GM18951 (cell line): ENCODE measurements around the gene RASSF8.

Experiments
- POLR2A ChIP-seq: IDR thresholded peaks from 4 replicates; pipeline ENCODE4 v1.6.1; 2011; ENCODE audit warnings: mild to moderate bottlenecking; ENCODE audit not compliant: insufficient read length, insufficient read depth; ENCODE audit errors: extremely low read depth
- in situ Hi-C: fragments of 300-500 bp; cut with MboI; formaldehyde crosslinking; loops from one replicate; pipeline ENCODE4 v1.12.0; 2022; ENCODE audit warnings: low sequenced_read_pairs, mixed read lengths, inconsistent platforms; ENCODE audit not compliant: unreplicated experiment

Gene RASSF8

DNA sequence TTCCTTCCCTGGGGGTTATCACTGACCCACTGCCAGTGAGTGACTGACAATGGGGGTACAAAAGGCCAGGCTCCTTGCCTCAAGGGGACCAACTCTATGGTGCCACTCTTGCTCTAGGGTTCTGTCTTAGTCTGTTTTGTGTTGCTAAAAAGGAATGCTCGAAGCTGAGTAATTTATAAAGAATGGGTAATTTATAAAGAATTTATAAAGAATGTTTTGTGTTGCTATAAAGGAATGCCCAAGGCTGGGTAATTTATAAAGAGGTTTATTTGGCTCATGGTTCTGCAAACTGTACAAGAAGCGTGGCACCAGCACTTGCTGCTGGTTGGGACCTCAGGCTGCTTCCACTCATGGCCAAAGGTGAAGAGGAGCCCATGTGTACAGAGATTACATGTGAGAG, 15.8 kb upstream of the RASSF8 start:
- no peak for TF ChIP-seq POLR2A
- in situ Hi-C loops, result no loop called here

DNA sequence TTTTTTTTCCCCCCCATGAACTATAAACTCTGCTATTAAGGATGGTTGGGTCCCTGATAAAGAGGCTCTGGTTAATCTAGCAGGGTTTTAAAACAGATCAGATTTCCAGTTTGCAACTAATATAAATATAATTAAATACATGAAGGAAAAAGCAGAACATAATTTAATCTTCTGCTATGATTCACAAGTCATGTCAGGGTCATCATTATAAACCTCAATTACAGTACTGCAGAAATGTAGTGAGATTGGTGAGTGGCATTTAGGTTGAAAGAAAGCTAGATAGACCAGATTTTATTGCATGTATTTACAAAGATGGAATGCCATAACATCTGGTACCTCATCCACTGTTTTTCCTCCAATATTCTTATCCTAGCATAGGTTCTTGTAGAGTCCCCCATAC, 14.5 kb upstream of the RASSF8 start:
- TF ChIP-seq POLR2A, result no peak
- in situ Hi-C loops, result no loop called here

DNA sequence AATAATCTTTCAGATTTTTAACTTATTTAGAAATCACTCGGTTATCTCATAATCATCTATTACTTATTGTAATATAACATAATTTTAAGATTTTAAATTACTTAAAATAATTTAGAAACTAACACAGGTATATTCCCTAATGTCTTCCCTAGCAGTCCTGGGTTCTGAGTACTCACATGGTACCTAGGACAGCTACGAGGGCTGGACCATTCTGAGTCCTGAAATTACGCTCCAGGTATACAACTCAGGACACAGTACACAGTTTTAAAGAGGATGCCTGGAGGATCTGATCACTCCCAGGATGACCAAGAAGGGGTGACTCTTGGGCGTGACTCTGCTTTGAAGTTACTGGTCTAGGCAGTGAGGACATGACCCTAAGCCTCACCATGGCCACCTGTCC, 9.1 kb upstream of the RASSF8 start:
- in situ Hi-C loops, result no loop called here
- TF ChIP-seq POLR2A, result no peak

DNA sequence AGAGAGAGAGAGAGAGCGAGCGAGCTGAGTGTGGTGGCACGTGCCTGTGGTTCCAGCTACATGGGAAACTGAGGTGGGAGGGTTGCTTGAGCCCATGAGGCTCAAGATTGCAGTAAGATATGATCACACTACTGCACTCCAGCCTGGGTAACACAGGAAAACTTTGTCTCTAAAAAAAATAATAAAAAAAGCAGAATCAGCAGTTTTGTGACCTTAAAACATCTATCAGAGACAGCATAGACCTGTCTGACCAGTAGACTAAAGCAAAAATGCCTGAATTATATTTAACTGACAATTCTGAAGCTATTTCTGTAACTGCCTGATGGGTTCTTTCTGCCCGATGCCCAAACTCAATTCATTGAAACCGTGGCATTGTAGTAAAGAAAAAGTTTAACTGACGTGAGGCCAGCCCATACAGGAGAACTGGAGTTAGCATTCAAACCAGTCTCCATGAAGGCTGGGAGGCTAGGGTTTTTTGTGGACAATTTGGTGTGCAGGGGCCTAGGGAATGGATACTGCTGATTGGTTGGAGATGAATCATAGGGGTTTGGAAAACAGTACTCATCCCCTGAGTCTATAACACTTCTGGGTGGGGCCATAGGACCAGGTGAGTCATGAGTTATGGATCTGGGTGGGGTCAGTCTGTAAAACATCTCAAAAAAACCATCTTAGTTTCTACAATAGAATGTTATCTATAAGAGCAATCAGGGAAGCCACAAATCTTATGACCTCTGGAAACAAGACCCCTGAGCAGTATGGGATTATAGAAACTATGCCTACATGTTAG, 8.0 kb upstream of the RASSF8 start:
- no peak for TF ChIP-seq POLR2A
- in situ Hi-C loops, result no loop called here

DNA sequence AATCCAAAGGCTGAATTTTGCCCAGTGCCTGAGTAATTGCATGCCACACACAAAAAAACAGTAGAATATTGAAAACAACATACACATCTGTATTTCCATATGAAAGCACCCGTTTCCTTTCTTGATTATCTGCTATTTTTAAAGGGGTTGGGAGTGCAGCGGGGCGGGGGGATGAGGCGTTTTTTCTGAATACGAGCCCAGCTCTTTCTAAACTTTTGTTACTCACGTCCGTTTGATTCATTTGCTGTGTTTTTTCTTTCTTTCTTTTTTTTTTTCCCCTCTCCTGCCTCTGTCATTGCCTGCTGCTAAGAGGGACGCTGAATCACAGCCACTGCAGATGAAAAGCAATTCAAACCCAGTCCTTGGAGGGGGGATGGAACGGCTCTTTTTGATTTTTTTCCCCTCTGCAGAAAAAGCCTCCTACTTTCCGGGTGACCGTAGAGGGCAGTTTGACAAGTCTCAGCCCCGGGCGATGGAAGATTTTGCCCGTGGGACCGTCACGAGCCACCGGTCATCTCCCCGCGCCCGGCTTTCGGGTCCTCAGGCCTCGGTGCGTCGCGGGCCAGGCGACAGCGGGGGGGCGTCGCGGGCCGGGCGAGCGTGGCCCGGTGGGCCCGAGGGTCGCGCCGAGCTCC, 572 bp upstream of the RASSF8 start:
- in situ Hi-C loops, result no loop called here
- no peak for TF ChIP-seq POLR2A

DNA sequence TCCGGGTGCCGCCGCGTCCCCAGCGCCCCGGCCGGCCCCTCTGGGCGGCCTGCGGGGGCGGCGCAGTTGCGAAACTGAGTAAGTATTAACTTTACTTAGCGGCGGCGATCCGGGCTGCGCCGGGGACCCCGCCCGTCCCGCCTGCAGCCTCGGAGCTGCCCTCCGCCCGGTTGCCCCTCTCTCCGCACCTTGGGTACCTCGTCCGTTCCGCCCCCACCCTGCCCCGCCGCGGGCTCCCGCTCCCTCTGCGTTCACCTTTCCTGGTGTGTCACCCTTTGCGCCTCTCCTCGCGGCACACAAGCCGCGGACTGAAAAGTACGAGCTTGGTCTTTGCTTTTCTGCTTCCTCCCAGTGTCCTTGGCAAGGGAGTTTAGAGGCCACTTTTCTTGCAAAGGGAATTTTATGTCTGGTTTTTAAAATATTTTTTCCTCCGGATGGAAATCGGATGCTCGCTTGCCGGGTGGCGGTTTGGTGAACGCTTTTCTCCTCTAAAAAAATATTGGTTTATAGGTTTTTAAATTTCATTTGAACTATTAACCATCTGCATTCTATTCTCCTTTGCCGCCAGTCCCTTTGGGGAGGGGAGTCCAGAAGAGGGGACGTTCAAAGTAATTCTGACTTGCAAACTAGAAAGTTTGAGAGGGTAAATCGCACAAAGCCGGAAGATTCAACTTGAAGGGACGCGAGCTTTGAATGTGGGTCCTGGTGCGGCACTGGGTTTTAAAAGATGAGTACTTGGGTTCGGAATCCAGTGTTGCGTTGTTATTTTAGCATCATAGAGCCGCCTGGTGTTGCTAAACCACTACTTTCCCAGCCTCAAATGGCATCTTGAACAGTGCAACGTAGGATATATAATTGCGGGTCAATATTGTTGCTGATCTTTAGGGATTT, 834 bp downstream of the RASSF8 start:
- in situ Hi-C loops, result no loop called here
- TF ChIP-seq POLR2A, result no peak

DNA sequence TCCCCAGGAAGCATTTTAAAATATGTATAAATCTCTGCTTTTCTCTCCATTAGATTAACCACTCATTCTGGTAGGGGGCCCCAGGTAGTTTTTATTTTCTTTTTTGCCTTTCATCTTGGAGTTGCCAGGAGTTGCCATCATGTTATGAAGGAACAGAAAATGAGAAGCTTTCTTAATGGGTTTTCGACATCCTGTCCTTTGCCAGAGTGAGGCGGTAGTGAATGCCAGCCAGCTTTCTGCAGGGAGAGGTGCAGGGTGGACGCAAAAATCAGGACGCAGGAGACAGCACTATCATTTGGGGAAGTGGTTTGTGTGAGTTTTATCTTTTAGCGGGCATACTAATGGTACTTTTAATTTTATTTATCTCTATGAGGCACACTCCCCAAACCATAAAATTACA, 1.7 kb downstream of the RASSF8 start:
- in situ Hi-C loops, result no loop called here
- no peak for TF ChIP-seq POLR2A

DNA sequence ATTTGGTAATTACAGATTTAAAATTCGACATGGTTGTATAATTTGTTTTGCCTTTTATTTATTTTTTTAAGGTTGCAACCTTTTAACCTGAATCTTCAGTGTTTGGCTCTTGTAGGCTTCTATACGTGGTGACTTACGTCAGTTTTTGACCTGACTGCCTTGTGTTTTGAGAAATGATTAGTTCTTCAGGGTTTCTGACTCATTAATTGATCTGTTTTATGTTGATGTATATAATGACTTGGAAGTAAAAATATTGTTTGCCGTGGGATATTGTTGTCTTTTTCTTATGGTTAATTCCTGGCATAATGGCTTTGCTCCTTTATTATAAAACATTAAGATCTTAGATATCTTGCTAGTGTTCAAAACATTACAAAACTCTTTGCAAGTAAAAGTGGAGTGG, 2.5 kb downstream of the RASSF8 start:
- no peak for TF ChIP-seq POLR2A
- in situ Hi-C loops, result no loop called here

DNA sequence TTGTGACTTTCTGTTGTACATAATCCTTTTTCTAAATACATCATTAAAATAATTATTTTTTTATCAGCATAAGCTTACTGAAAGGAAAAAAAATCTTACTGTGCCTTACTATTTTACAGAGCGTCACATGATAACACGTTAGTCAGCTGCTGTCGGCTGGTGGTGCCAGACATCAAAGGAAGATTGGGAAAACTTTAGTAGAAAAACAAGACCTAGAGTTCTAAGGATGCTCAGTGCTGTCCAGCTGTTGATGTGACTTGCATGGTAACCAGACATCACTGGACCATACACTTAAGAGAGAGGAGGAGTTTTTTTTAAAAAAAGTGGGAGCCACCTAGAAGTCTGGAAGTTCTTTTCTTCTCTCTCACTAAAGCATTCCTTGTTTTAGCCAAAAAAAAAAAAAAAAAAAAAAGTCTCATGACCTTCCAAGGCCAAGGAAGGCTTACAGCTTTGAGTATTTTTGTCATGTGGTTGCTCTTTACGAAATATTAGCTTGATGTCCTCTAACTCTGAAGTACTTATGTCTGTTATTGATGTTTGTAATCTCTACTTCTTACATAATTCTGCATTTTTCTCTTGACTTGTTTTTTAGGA, 4.5 kb downstream of the RASSF8 start:
- no peak for TF ChIP-seq POLR2A
- in situ Hi-C loops, result no loop called here

DNA sequence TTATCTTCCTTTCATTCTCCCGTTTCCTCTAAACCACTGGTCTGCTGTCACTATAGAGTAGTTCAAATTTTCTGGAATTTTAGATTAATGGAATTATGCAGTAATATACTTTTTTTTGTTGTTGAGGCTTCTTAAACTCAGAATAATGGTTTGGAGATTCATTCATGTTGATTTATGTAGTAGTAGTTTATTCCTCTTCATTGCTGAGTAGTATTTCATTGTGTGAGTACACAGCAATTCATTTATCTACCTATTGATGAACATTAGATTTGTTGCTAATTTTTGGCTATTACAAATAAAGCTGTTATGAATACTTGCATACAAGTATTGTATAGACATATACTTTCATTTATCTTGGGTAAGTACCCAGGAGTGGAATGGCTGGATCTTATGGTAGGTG, 7.2 kb downstream of the RASSF8 start:
- in situ Hi-C loops, result no loop called here
- TF ChIP-seq POLR2A, result no peak

DNA sequence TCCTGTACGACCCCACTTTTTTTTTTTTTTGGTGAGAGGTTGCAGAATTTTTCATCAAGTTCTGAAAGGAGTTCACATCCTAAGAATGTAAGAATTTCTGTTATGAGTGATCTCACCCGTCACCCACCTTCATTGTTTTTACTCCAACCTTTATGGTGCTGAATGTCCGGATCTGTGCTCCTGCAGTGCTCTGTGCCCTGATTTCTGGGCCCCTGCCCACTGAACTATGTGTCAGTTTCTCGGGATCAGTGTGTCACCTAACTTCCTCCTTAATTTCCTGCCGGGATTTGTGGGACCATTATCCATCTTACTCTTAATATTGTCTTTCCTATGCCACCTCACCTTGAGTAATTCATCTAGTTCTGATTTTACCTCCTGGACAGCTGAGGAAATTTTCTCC, 11.6 kb downstream of the RASSF8 start:
- in situ Hi-C loops, result no loop called here
- no peak for TF ChIP-seq POLR2A

DNA sequence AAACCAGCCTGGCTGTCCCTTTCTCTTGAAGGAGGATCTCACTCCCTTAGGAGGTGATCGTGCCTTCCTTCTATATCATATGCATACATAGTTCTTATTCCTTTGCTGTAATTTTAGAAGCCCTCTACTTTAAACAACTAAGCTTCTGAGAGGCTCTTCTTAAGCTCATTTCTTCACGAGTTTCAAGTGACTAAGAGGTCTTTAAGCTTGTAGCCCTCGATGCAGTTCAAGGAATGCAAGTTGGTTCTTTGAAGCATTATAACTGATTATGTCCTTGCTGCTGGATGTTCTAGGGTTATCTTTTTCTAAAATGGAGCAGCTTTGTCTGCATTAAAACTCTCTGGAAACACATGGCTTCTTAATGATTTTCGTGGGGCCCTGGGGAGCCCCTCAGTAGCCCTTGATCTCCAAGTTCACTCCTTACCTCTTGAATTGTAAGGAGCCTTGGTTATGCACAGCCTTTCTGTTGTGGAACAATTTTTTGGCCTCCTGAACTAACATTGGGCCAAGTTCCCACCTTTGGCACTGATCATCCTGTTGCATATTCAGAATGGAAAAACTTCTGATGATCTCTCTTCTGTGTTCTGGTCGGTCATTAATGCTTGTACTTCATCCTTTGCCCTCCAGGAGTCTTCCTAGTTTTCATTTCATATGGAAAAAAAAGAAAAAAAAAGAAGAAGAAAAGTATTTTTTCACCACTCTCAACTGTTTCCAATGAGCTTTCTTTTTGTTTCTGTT, 12.6 kb downstream of the RASSF8 start:
- no peak for TF ChIP-seq POLR2A
- in situ Hi-C loops, result no loop called here
